Heart left ventricle (tissue), 13 donors: ENCODE data around the gene TLE5.

ENCODE experiments used
- CTCF ChIP-seq, 12 donors: fragments of 200-600 bp; sonication (generic) in 4 of 12; IDR thresholded peaks; one replicate each; pipeline versions ENCODE4 v1.5.0 to v1.8.0; 2018 to 2022; ENCODE audit warnings: antibody characterized with exemption in 12 of 12, mild to moderate bottlenecking in 5 of 12
- POLR2A ChIP-seq, 2 donors: fragments of 450-650 bp; IDR thresholded peaks; one replicate each; pipeline ENCODE4 v1.6.1; 2017; ENCODE audit warnings: antibody characterized with exemption in 2 of 2, mild to moderate bottlenecking in 2 of 2, moderate library complexity in 2 of 2
- donor health status: ischemic (EF 13 %, LVEDD 7.1; RV severe dilation, severe dysfunction).
- donor health status: DM: no; HTN: yes; CAD: no.
- donor health status: DM: no; HTN: no; CAD: no.
- donor health status: ischemic (EF 25% LVEDD 6.9; RV normal size, moderate dysfunction).
- donor health status: ischemic (EF 25% LVEDD 5.7; RV mildly dilated, moderate dysfunction).
- donor health status: ischemic (EF 35%, LVEDD 5.7; RV mildly dilated, moderate dysfunction).
- donor health status: nonischemic (EF 11% LVEDD 7.7; RV severe dilation, severe dysfunction).
- donor health status: DM: yes; HTN: yes; CAD: no.
- donor health status: PGD.
- donor health status: ischemic (EF 29% LVEDD 5.4; RV normal size, mild dysfunction).
- donor health status: nonischemic (EF 23%, LVEDD 6.1; RV moderate dilation, normal function).

- no peak for TF ChIP-seq CTCF (IDR thresholded peaks at IDR 0.05)
- TF ChIP-seq POLR2A (IDR thresholded peaks at IDR 0.05), result no peak
Observed at GRCh38 chr19:3013263-3013725, 49.0 kb downstream of the TLE5 start.
